IMR-90 (cell line): ENCODE data around the gene NDOR1. TPM values are rescaled to one million over a fixed set of nuclear protein-coding genes. Genes with fewer than 3 reads are reported as not detected.

Experiments
- ATAC-seq: fragments of 200-7000 bp; cut with Tn5 transposase; 2 replicates; pipeline ENCODE4 v1.9.1; 2020; ENCODE audit warnings: low read depth, mild to moderate bottlenecking, moderate library complexity
- BruUV-seq: library from RNA; stranded (reverse); fragments of 400-500 nt; replicated peaks from 2 replicates; lab custom pipeline; 2021; lab: Mats Ljungman, UMichigan
- CTCF ChIA-PET: fragments of 300-600 bp; formaldehyde crosslinking; extraction: SDS; loops from one replicate; lab custom pipeline; 2021; ENCODE audit warnings: antibody characterized with exemption; lab: Yijun Ruan, JAX
- POLR2A ChIA-PET: fragments of 300-600 bp; sonication (Branson Sonifier 250); formaldehyde crosslinking; loops from one replicate; lab custom pipeline; 2022; ENCODE audit warnings: antibody characterized with exemption; ENCODE audit not compliant: unreplicated experiment; lab: Charles Lee
- DNase-seq: peaks from one replicate; pipeline ENCODE4 v3.0.0; 2013
- H2AFZ ChIP-seq: replicated peaks from 2 replicates; pipeline ENCODE3; 2013; ENCODE audit warnings: low read length, mild to moderate bottlenecking; ENCODE audit not compliant: poor library complexity
- H2AK5ac ChIP-seq: 2 replicates; pipeline ENCODE4 v1.6.1; 2013; ENCODE audit warnings: low read depth, low read length, inconsistent platforms
- H2AK9ac ChIP-seq: replicated peaks from 2 replicates; pipeline ENCODE3; 2013; ENCODE audit warnings: mild to moderate bottlenecking, low read depth, low read length, moderate library complexity; ENCODE audit not compliant: poor library complexity
- H2BK120ac ChIP-seq: 2 replicates; pipeline ENCODE4 v1.6.1; 2013; ENCODE audit warnings: low read depth, low read length, inconsistent platforms
- H2BK15ac ChIP-seq: 3 replicates; pipeline ENCODE4 v1.6.1; 2013; ENCODE audit warnings: low read depth, low read length, inconsistent platforms
- H2BK20ac ChIP-seq: 2 replicates; pipeline ENCODE4 v1.6.1; 2013; ENCODE audit warnings: low read depth, mild to moderate bottlenecking, inconsistent platforms, low read length, moderate library complexity
- H2BK5ac ChIP-seq: 2 replicates; pipeline ENCODE4 v1.6.1; 2013; ENCODE audit warnings: mild to moderate bottlenecking, low read depth, low read length, inconsistent platforms; ENCODE audit not compliant: poor library complexity, severe bottlenecking
- H3K14ac ChIP-seq: replicated peaks from 2 replicates; pipeline ENCODE4 v1.6.1; 2013; ENCODE audit warnings: low read depth, low read length, inconsistent platforms
- H3K18ac ChIP-seq: 2 replicates; pipeline ENCODE4 v1.6.1; 2013; ENCODE audit warnings: low read depth, low read length, control low read depth
- H3K23ac ChIP-seq: 2 replicates; pipeline ENCODE4 v1.6.1; 2013; ENCODE audit warnings: low read depth, low read length, inconsistent platforms
- H3K27ac ChIP-seq: 2 replicates; pipeline ENCODE4 v1.5.1; 2013; ENCODE audit warnings: mild to moderate bottlenecking, control low read depth, low read length; ENCODE audit not compliant: insufficient read depth
- H3K27me3 ChIP-seq: 2 replicates; pipeline ENCODE4 v1.6.1; 2013; ENCODE audit warnings: low read length; ENCODE audit not compliant: control insufficient read depth, insufficient read depth
- H3K36me3 ChIP-seq: 2 replicates; pipeline ENCODE4 v1.6.1; 2013; ENCODE audit warnings: low read length, mixed read lengths; ENCODE audit not compliant: control insufficient read depth, insufficient read depth
- H3K4ac ChIP-seq: 2 replicates; pipeline ENCODE4 v1.6.1; 2013; ENCODE audit warnings: low read depth, low read length, inconsistent platforms
- H3K4me1 ChIP-seq: 2 replicates; pipeline ENCODE4 v1.6.1; 2013; ENCODE audit warnings: low read length, mixed read lengths; ENCODE audit not compliant: control insufficient read depth, insufficient read depth
- H3K4me2 ChIP-seq: 2 replicates; pipeline ENCODE4 v1.6.1; 2013; ENCODE audit warnings: low read depth, mild to moderate bottlenecking, control low read depth, low read length, moderate library complexity
- H3K4me3 ChIP-seq: 2 replicates; pipeline ENCODE4 v1.5.1; 2013; ENCODE audit warnings: low read depth, mild to moderate bottlenecking, control low read depth, low read length, moderate library complexity; ENCODE audit not compliant: insufficient read depth
- H3K56ac ChIP-seq: 2 replicates; pipeline ENCODE4 v1.6.1; 2013; ENCODE audit warnings: low read length, inconsistent platforms; ENCODE audit not compliant: insufficient read depth; ENCODE audit errors: extremely low read depth
- H3K79me1 ChIP-seq, 2 experiments: 2 replicates each; pipeline ENCODE4 v1.6.1; 2013; ENCODE audit warnings: low read length in 2 of 2, inconsistent platforms in 1 of 2, low read depth in 1 of 2
- H3K9ac ChIP-seq: 2 replicates; pipeline ENCODE4 v1.6.1; 2013; ENCODE audit warnings: low read depth, low read length, control low read depth
- H3K9me1 ChIP-seq: 2 replicates; pipeline ENCODE4 v1.6.1; 2013; ENCODE audit warnings: low read length, inconsistent platforms; ENCODE audit not compliant: insufficient read depth
- H3K9me3 ChIP-seq: 2 replicates; pipeline ENCODE4 v1.6.1; 2013; ENCODE audit warnings: low read length; ENCODE audit not compliant: control insufficient read depth, insufficient read depth
- H4K20me1 ChIP-seq: 2 replicates; pipeline ENCODE4 v1.6.1; 2013; ENCODE audit warnings: low read length, inconsistent platforms; ENCODE audit not compliant: insufficient read depth
- H4K5ac ChIP-seq: 2 replicates; pipeline ENCODE4 v1.6.1; 2013; ENCODE audit warnings: mild to moderate bottlenecking, low read depth, low read length, control low read depth
- H4K8ac ChIP-seq, 2 experiments: 2 replicates each; pipeline ENCODE4 v1.6.1; 2013; ENCODE audit warnings: low read depth in 2 of 2, low read length in 2 of 2, control low read depth in 1 of 2, inconsistent platforms in 1 of 2
- H4K91ac ChIP-seq: 2 replicates; pipeline ENCODE4 v1.6.1; 2013; ENCODE audit warnings: low read depth, low read length, inconsistent platforms; ENCODE audit not compliant: insufficient read depth
- BHLHE40 ChIP-seq: fragments of 150-350 bp; IDR thresholded peaks from 2 replicates; pipeline ENCODE4 v1.6.1; 2016; ENCODE audit warnings: mild to moderate bottlenecking, low read depth, low read length
- ELK1 ChIP-seq: fragments of 150-350 bp; IDR thresholded peaks from 2 replicates; pipeline ENCODE4 v1.6.1; 2016; ENCODE audit warnings: low read depth, mild to moderate bottlenecking, low read length, moderate library complexity, borderline replicate concordance
- MAFK ChIP-seq: IDR thresholded peaks from 2 replicates; pipeline ENCODE4 v1.6.1; 2012; ENCODE audit warnings: low read depth, low read length, improper control_type of control experiment
- NFE2L2 ChIP-seq: fragments of 150-350 bp; IDR thresholded peaks from 2 replicates; pipeline ENCODE4 v1.6.1; 2016; ENCODE audit warnings: low read depth, mild to moderate bottlenecking, low read length
- RAD21 ChIP-seq: IDR thresholded peaks from 2 replicates; pipeline ENCODE4 v1.6.1; 2012; ENCODE audit warnings: low read length, improper control_type of control experiment
- SMC3 ChIP-seq: fragments of 150-350 bp; IDR thresholded peaks from 2 replicates; pipeline ENCODE4 v1.6.1; 2016; ENCODE audit warnings: low read depth, mild to moderate bottlenecking, antibody characterized with exemption, low read length, moderate library complexity
- WGBS, 2 experiments: methylation state at CpG; one replicate each; pipeline versions ENCODE4 v1.1.5 to v1.1.7; 2013; ENCODE audit warnings: missing lambda C conversion rate in 2 of 2; ENCODE audit not compliant: insufficient read length in 1 of 2; ENCODE audit errors: extremely low coverage in 2 of 2; 5-methylcytosine and 5-hydroxymethylcytosine counted together
- dilution Hi-C: fragments of 300-500 bp; cut with HindIII; formaldehyde crosslinking; loops from one replicate; pipeline ENCODE4 v1.14.3; 2018; ENCODE audit warnings: low sequenced_read_pairs; ENCODE audit not compliant: unreplicated experiment
- in situ Hi-C: fragments of 300-500 bp; cut with MboI; formaldehyde crosslinking; loops from 3 replicates; pipeline ENCODE4 v1.14.3; 2019; ENCODE audit warnings: low sequenced_read_pairs, inconsistent platforms, mixed read lengths
- intact Hi-C: fragments of 100-400 bp; cut with micrococcal nuclease; formaldehyde crosslinking; loops from 2 replicates; pipeline ENCODE4 v1.10.0; 2022
- polyA plus RNA-seq, 3 experiments: library from polyadenylated mRNA; depleted of rRNA; stranded (reverse); fragments of >200 nt; gene quantifications; 2 replicates each; pipeline ENCODE4 v1.2.3, GENCODE V29; 2012; ENCODE audit warnings: low replicate concordance in 1 of 3
- total RNA-seq: library from RNA; depleted of rRNA; stranded (reverse); fragments of >200 nt; gene quantifications from 2 replicates; pipeline ENCODE4 v1.2.3, GENCODE V29; 2012

The NDOR1 gene
- total and polyA plus RNA-seq, 2 of the 4 experiments (the other 2 are of a cell fraction), result 0.90 to 10.6 TPM

GRCh38 chr9:137192448-137192780 is 13.1 kb upstream of the NDOR1 start:
- TF ChIP-seq BHLHE40, result no peak
- TF ChIP-seq ELK1, result no peak
- TF ChIP-seq MAFK, result no peak
- no peak for TF ChIP-seq SMC3
- TF ChIP-seq RAD21, result no peak
- no peak for TF ChIP-seq NFE2L2
- no TSS peak for BruUV-seq
- Histone ChIP-seq H4K20me1 (peaks cover 31% of the 10 kb centered on the region), H3K14ac (no peak overlapping the region), H3K18ac (no peak overlapping the region), H2BK15ac (no peak overlapping the region), H3K4me3 (no peak overlapping the region), H3K9me3 (no peaks in the 10 kb centered on the region), H3K4ac (no peak overlapping the region), H3K4me2 (no peak overlapping the region), H2BK5ac (no peak overlapping the region), H4K8ac (no peak overlapping the region), H4K5ac (no peak overlapping the region), H3K23ac (no peak overlapping the region), H2AFZ (no peak overlapping the region), H3K27ac (no peak overlapping the region), H3K4me1 (peaks cover 11% of the 10 kb centered on the region), H3K36me3 (peaks cover 26% of the 10 kb centered on the region), H3K79me1 (peaks cover 5 to 72% of the 10 kb centered on the region in 2 experiments), H3K9me1 (no peaks in the 10 kb centered on the region), H2BK20ac (no peak overlapping the region), H3K27me3 (no peaks in the 10 kb centered on the region), H2BK120ac (no peak overlapping the region), H2AK9ac (peak overlapping the region; percentile 72), H3K9ac (no peak overlapping the region), H4K91ac (no peak overlapping the region), H2AK5ac (no peak overlapping the region), H3K56ac (no peak overlapping the region)
- in situ Hi-C loops (no loop called here), dilution Hi-C loops (no loop called here), intact Hi-C loops (no loop called here)
- DNase-seq, result no peak
- 100% methylated on average over 3 of the region's 10 CpGs; no CpG with 5 or more reads in 1 of the 2 experiments for WGBS, 2 experiments
- POLR2A ChIA-PET, result no interaction called here
- CTCF ChIA-PET, result no interaction called here
- ATAC-seq, result no peak
